ENCODE measurements around the gene CENPB. TPM values are rescaled to one million over a fixed set of nuclear protein-coding genes. Genes with fewer than 3 reads are reported as not detected.
A peak's percentile ranks its signal among the peaks of the same experiment; 100 is the strongest.
"Not testable (repeated sequence)": the region's sequence is repeated elsewhere in the genome, so short reads cannot be mapped to it uniquely, and the experiment has no call there.

CENPB gene
- polyA plus RNA-seq, 4 donors: 37.3 to 52.2 (median 40.1) TPM

DNA sequence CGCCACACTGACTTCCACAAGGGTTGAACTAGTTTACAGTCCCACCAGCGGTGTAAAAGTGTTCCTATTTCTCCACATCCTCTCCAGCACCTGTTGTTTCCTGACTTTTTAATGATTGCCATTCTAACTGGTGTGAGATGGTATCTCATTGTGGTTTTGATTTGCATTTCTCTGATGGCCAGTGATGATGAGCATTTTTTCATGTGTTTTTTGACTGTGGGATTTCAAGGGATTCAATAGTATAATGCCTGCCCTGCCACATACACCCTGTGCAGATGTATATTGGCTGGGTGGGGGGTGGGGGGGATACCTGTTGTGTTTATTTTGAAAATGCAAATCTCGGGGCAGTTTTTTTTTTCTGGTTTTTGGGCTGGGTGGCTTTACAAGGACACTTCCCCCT, 7.6 kb upstream of the CENPB start:
- not testable (repeated sequence) for DNase-seq (ENCODE audit: low read depth in 4 of 4, low spot score in 3 of 4)

DNA sequence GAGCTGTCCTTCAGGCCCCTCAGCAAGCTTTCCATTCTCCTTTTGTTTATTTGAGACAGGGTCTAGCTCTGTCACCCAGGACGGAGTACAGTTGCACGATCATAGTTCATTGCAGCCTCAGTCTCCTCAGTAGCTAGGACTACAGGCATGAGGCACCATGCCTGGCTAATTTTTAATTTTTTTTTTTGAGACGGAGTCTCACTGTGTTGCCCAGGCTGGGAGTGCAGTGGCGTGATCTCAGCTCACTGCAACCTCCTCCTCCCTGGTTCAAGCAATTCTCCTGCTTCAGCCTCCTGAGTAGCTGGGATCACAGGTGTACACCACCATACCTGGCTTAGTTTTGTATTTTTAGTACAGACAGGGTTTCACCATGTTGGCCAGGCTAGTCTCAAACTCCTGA, 2.7 kb upstream of the CENPB start:
- not testable (repeated sequence) for DNase-seq (ENCODE audit: low read depth in 4 of 4, low spot score in 3 of 4)

GRCh38 chr20:3788685-3789155, 2.2 kb upstream of the CENPB start:
- DNase-seq (ENCODE audit: low read depth in 4 of 4, low spot score in 3 of 4): no peak

DNA sequence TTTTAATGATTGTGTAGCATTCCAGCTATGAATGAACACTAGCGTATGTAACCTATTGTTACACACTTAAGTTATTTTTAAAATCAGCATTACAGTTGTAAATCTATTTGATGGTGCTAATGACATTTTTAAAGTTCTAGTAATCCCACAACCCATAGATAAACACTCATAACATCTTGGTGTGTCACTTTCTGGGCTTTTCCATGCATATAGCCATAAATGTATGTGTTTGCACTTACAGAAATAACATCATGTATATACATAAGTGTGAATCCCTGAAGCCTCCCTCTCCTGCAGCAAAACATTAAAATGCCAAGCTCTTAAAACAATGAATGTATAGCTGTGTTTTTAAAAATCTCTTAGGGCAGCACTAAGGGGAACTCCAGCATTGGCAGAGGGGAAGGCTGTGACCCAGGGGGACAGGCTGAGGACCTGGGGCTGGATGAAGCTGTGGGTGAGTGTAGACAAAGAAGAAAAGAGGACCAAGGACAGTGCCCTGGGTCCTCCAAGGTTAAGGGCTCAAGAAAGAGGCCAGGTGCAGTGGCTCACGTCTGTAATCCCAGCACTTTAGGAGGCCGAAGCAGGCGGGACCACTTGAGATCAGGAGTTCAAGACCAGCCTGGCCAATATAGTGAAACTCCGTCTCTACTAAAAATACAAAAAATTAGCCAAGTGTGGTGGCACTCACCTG, 929 bp upstream of the CENPB start:
- DNase-seq (ENCODE audit: low read depth in 4 of 4, low spot score in 3 of 4): no peak

- DNase-seq (ENCODE audit: low read depth in 4 of 4, low spot score in 3 of 4): no peak
Measured at GRCh38 chr20:3786126-3786484, 435 bp downstream of the CENPB start.

DNA sequence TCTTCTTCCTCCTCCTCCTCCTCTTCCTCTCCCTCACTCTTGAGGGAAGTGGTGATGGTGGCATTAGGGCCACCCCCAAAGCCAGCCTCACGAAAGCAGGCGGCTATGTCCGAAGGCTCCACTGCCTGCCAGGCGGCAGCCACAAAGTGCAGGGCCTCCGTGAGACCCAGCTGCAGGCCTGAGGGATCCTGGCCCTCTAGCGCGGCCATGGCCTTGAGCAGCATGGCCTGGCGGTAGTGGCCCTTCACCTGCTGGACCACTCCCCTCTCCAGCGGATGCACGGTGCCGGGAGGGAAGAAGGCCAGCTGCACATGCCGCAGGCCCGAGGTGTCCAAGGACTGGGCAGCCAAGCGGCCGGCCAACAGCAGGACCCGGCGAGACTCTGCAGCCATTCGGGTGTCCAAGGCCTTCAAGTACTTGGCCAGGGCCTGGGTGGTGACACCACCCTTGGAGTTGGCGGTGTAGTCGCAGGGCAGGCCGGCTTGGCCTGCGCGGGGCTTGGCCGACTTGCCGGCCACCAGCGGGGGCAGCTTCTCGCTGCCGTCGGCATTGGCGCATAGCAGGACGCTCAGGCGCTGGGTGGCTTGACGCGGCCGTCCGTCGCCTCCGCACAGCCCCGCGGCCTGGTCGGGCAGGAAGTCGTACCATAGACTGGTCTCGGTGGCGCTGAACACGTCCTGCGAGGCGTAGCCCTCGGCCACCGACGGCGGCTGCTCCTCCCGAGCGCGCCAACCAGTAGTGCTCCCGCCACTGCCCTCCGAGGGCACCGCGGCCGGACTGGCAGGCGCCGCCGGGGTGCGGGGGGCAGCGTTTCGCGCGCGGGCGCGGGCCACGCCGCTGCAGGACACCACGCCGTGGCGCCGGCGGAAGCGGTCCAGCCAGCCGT, 1.1 kb downstream of the CENPB start:
- DNase-seq (ENCODE audit: low read depth in 4 of 4, low spot score in 3 of 4): no peak

GRCh38 chr20:3784863-3785239, 1.7 kb downstream of the CENPB start:
- DNase-seq (ENCODE audit: low read depth in 4 of 4, low spot score in 3 of 4): no peak

DNA sequence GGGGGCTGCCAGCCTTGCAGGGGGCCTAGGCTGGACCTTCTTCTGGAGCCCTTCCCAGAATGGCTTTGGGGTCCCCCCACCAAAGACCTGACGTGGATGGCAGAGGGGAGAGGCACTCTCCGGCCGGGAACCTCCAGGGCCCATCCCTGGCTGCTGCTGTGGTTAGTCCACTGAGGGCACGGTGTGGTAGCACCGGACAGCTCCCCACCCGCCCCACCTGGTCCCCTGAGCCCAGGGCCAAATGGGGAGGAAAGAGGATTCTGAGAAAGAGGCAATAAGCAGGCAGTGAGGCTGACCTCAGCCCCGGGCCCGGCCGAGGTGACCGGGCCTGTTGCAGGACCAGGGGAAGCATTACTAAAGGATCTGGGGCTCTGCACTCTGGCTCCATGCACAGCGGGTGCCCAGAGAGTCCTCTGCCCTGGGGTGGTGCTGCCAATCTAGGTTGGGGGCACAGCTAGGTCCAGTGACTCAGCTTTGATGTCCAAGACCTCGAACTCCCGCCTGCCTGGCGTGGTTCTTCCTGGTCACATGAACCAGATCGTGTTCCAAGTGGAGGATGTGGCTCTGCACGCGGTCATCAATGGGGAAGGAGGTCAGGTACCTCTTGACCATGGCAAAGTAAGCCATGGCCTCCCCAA, 2.2 kb downstream of the CENPB start:
- no peak for DNase-seq (ENCODE audit: low read depth in 4 of 4, low spot score in 3 of 4)

- no peak for DNase-seq (ENCODE audit: low read depth in 4 of 4, low spot score in 3 of 4)
Measured at GRCh38 chr20:3783511-3784195, 2.9 kb downstream of the CENPB start.

- no peak for DNase-seq (ENCODE audit: low read depth in 4 of 4, low spot score in 3 of 4)
Measured at GRCh38 chr20:3783068-3783489, 3.5 kb downstream of the CENPB start.

DNA sequence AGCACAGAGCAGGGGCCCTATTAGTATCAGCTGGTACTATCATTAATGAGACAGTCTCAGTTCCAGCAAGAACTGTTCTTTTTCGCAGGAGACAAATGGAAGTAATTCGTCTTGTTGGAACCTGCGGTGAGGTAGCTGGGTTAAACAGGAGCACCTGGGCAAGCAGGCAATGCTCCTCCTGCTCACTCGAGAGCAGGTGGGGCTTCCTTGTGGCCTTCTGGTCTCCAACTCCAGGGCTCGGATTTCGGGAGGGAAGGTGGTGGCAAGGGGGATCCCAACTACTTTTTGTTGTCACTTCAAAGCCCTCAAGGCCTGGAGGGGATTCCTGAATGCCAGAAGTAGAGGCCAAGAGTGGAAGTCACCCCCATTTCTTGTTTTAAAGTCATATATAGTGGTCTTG, 3.9 kb downstream of the CENPB start:
- DNase-seq (ENCODE audit: low read depth in 4 of 4, low spot score in 3 of 4): no peak

DNA sequence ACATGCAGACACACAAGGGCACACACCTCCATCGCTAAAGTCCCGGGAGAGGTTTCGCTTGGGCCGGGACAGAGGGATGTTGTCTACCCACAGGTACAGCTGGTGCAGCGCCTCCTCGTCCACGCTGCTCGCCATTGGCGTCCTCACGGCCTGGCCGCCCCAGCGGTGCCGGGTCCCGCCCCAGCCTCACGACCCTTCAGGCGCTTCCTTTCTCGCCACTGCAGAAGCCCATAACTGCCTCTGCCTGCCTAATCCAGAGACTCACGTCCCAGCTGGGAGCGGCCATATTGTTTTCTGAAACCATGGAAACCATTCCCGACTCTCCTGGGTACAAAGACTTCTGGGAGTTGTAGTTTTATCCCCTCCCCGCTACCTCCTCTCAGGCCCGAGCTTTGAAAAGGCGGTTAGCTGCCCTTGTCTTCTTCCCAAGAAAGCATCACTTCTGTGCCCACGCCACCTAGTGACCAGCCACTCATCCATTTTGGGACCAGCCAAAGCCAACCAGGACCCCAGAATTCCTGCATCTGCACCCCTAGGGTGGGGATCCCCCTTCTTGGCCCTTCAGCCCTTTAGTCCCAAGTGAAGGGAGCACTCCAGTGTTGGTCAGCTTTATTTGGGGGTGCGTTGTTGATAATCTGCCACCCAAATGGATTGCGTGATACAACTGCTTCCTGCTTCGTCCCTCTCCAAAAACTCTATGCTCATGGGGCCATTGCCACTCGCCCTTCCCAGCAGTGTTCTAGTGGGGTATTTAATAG, 5.2 kb downstream of the CENPB start, which contains the start of gene SPEF1:
Gene SPEF1, minus strand, starts transcription at position 296 of the 758 bp plus-strand sequence. Its CDS starts 161 bp downstream, at position 135.
- DNase-seq (ENCODE audit: low read depth in 4 of 4, low spot score in 3 of 4): peak in 3 of 4 donors; percentile 86 to 91 (median 89)

GRCh38 chr20:3778976-3779375, 7.6 kb downstream of the CENPB start:
- no peak for DNase-seq (ENCODE audit: low read depth in 4 of 4, low spot score in 3 of 4)

GRCh38 chr20:3777716-3778629, 8.6 kb downstream of the CENPB start:
- no peak for DNase-seq (ENCODE audit: low read depth in 4 of 4, low spot score in 3 of 4)

DNA sequence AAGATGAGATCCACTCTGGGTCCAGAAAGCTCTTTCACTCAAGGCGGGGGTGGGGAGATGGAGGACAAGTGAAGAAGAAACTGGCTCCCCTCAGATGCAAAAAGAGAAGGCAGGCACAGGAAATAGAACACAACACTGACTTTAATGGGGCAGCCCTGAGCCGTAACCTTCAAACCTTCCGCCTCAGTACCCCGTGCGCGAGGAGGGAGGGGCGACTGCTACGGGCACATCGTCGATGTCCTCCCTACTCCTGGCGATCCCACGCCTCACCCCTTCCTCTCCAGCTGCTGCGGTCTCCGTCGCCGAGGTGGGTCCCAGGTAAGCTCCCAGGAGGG, 9.2 kb downstream of the CENPB start:
- DNase-seq (ENCODE audit: low read depth in 4 of 4, low spot score in 3 of 4): no peak

DNA sequence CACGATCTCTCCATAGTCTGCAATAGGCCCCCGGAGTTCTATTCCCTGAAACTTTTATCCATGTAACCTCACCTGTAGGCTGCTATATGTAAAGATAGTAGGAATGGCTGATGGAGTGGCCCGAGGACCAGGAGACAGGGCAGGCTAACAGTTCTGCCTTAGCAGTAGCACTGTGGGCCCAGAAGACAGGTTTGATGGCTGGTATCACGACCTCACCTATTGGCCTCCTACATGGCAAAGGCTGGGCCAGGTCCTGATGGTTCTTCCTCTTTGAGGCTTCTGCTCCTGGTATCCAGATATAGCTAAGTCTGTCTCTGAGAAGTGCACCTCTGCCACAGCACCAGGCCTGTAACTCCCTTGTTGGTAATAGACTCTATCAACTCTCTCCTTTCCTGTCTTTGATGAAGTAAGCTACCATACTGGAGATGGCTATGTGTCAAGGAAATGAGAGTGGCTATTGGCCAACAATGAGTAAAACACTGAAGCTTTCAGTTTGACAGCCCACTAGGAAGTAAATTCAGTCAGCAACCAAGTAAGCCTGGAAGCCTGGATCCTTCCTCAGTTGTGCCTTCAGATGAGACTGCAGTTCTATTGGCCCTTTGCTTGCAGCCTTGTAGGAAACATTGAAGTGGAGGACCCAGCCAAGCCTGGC, 11.0 kb downstream of the CENPB start:
- no peak for DNase-seq (ENCODE audit: low read depth in 4 of 4, low spot score in 3 of 4)

DNA sequence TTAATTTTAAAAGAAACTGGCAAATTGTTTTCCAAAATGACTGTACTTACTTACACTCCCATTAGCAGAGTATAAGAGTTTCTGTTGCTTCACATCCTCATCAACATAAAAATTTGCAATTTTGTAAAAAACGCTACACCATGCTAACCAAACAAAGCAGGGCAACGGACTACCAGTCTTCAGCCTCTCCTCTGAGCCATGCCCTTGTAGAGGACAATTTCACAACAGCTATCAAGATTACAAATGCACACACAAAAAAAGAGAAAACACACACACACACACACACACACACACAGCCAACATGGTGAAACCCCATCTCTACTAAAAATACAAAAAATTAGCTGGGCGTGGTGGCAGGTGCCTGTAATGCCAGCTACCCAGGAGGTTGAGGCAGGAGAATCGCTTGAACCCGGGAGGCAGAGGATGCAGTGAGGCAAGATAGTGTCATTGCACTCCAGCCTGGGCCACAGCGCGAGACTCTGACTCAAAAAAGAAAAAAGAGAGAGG, 14.9 kb downstream of the CENPB start:
- DNase-seq (ENCODE audit: low read depth in 4 of 4, low spot score in 3 of 4): no peak
